DOHH2 (cell line): Measurements from ENCODE around the gene IL10RA.

Source experiments
- H3F3A ChIP-seq: fragments of 200-600 bp; sonication (generic), shearing (Covaris generic); 2 replicates; pipeline ENCODE4 v1.6.0; 2016; ENCODE audit warnings: antibody characterized with exemption, mild to moderate bottlenecking; ENCODE audit not compliant: control insufficient read depth, insufficient read depth
- H3K27ac ChIP-seq: fragments of 200-600 bp; sonication (generic); 2 replicates; pipeline ENCODE4 v1.5.1; 2014; ENCODE audit warnings: low read depth, mild to moderate bottlenecking, low read length, moderate library complexity
- H3K27me3 ChIP-seq: fragments of 200-600 bp; sonication (generic); 2 replicates; pipeline ENCODE4 v1.6.1; 2014; ENCODE audit warnings: mild to moderate bottlenecking, low read length, mixed read lengths; ENCODE audit not compliant: control insufficient read depth
- H3K36me3 ChIP-seq: fragments of 200-600 bp; sonication (generic); 2 replicates; pipeline ENCODE4 v1.6.1; 2014; ENCODE audit warnings: mild to moderate bottlenecking, low read length, moderate library complexity, mixed read lengths; ENCODE audit not compliant: control insufficient read depth
- H3K4me1 ChIP-seq: fragments of 200-600 bp; sonication (generic); 2 replicates; pipeline ENCODE4 v1.6.1; 2014; ENCODE audit warnings: mild to moderate bottlenecking, low read length, mixed read lengths; ENCODE audit not compliant: control insufficient read depth
- H3K4me2 ChIP-seq: fragments of 200-600 bp; sonication (generic); 2 replicates; pipeline ENCODE4 v1.6.0; 2014; ENCODE audit warnings: mild to moderate bottlenecking, low read length, moderate library complexity
- H3K4me3 ChIP-seq: fragments of 200-600 bp; sonication (generic); 2 replicates; pipeline ENCODE4 v1.5.1; 2014; ENCODE audit warnings: mild to moderate bottlenecking, low read length, mixed read lengths
- H3K79me2 ChIP-seq: fragments of 200-600 bp; sonication (generic); 2 replicates; pipeline ENCODE4 v1.6.1; 2014; ENCODE audit warnings: mild to moderate bottlenecking, low read length, mixed read lengths; ENCODE audit not compliant: control insufficient read depth
- H3K9me2 ChIP-seq: fragments of 200-600 bp; sonication (generic); replicated peaks from 2 replicates; pipeline ENCODE4 v1.6.1; 2014; ENCODE audit warnings: mild to moderate bottlenecking, low read length, mixed read lengths; ENCODE audit not compliant: control insufficient read depth
- H3K9me3 ChIP-seq: fragments of 200-600 bp; sonication (generic); 2 replicates; pipeline ENCODE4 v1.6.1; 2014; ENCODE audit warnings: antibody characterized with exemption, low read length, mixed read lengths; ENCODE audit not compliant: control insufficient read depth, insufficient read depth
- H4K20me1 ChIP-seq: fragments of 200-600 bp; sonication (generic); 2 replicates; pipeline ENCODE4 v1.6.0; 2014; ENCODE audit warnings: low read depth, mild to moderate bottlenecking, antibody characterized with exemption, low read length, moderate library complexity; ENCODE audit not compliant: control insufficient read depth, insufficient read depth
- EZH2phosphoT487 ChIP-seq: fragments of 200-600 bp; sonication (generic); IDR thresholded peaks from 2 replicates; pipeline ENCODE4 v1.6.1; 2017; ENCODE audit warnings: borderline replicate concordance, mild to moderate bottlenecking, antibody characterized with exemption, low read length, moderate library complexity, mixed read lengths
- TF ChIP-seq, protein P1 (sequence below): fragments of 200-600 bp; sonication (generic); IDR thresholded peaks from one replicate; pipeline ENCODE4 v1.5.1; 2014; ENCODE audit warnings: antibody characterized with exemption, mild to moderate bottlenecking, low read depth, low read length; ENCODE audit not compliant: poor library complexity, severe bottlenecking

The IL10RA gene

GRCh38 chr11:117978991-117979390, 7.2 kb upstream of the IL10RA start:
- Histone ChIP-seq H4K20me1 (no peaks in the 10 kb centered on the region), H3K27ac (no peak overlapping the region), H3K4me3 (no peak overlapping the region), H3K36me3 (peaks cover 8% of the 10 kb centered on the region; the same call in 1 of the 2 replicates), H3K27me3 (no peaks in the 10 kb centered on the region), H3F3A (peaks cover 4% of the 10 kb centered on the region), H3K9me2 (no peaks in the 10 kb centered on the region), H3K79me2 (no peaks in the 10 kb centered on the region), H3K4me1 (peaks cover 32% of the 10 kb centered on the region), H3K4me2 (peak overlapping the region; percentile 25; the same call in 1 of the 2 replicates), H3K9me3 (peaks cover 1% of the 10 kb centered on the region; the same call in 1 of the 2 replicates)
- no peak for TF ChIP-seq EZH2phosphoT487
- TF ChIP-seq, protein P1, sequence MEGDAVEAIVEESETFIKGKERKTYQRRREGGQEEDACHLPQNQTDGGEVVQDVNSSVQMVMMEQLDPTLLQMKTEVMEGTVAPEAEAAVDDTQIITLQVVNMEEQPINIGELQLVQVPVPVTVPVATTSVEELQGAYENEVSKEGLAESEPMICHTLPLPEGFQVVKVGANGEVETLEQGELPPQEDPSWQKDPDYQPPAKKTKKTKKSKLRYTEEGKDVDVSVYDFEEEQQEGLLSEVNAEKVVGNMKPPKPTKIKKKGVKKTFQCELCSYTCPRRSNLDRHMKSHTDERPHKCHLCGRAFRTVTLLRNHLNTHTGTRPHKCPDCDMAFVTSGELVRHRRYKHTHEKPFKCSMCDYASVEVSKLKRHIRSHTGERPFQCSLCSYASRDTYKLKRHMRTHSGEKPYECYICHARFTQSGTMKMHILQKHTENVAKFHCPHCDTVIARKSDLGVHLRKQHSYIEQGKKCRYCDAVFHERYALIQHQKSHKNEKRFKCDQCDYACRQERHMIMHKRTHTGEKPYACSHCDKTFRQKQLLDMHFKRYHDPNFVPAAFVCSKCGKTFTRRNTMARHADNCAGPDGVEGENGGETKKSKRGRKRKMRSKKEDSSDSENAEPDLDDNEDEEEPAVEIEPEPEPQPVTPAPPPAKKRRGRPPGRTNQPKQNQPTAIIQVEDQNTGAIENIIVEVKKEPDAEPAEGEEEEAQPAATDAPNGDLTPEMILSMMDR, result no peak

GRCh38 chr11:117979481-117980211, 6.5 kb upstream of the IL10RA start:
- Histone ChIP-seq H3F3A (peaks cover 7% of the 10 kb centered on the region), H4K20me1 (no peaks in the 10 kb centered on the region), H3K9me2 (no peaks in the 10 kb centered on the region), H3K79me2 (no peaks in the 10 kb centered on the region), H3K9me3 (peaks cover 4% of the 10 kb centered on the region; the same call in 1 of the 2 replicates), H3K4me1 (peaks cover 35% of the 10 kb centered on the region), H3K27ac (no peak overlapping the region), H3K4me3 (no peak overlapping the region), H3K27me3 (no peaks in the 10 kb centered on the region), H3K36me3 (peaks cover 15% of the 10 kb centered on the region; the same call in 1 of the 2 replicates), H3K4me2 (peak overlapping the region; percentile 25; the same call in 1 of the 2 replicates)
- TF ChIP-seq, protein P1, result no peak
- no peak for TF ChIP-seq EZH2phosphoT487

DNA sequence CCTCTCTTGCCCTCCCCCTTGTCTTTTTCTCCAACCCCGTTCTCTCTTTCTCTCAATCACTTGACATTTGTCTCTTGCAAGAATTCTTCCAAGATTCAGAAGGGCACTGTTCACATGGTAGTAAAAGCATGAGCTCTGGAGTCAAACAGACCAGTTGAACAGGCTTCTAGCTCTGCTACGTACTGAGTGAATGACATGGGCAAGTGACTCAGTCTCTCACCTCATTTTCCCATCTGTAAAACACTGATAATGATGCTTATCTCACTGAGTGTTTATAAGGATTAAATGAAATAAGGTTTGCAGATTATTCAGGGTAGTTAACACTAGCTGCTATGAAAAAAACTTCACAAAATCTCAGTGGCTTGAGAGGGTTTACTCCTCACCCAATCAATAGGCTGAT, 5.9 kb upstream of the IL10RA start:
- no peaks in the 10 kb centered on the region for H3K9me2 ChIP-seq
- H3K4me1 ChIP-seq, result peaks cover 41% of the 10 kb centered on the region
- H3K27me3 ChIP-seq, result no peaks in the 10 kb centered on the region
- no peaks in the 10 kb centered on the region for H4K20me1 ChIP-seq
- no peaks in the 10 kb centered on the region for H3K79me2 ChIP-seq
- no peak overlapping the region for H3K27ac ChIP-seq
- H3K4me3 ChIP-seq, result no peak overlapping the region
- no peak for TF ChIP-seq EZH2phosphoT487
- TF ChIP-seq, protein P1, result no peak
- H3K4me2 ChIP-seq, result no peak overlapping the region
- H3F3A ChIP-seq, result peaks cover 7% of the 10 kb centered on the region
- peaks cover 4% of the 10 kb centered on the region; the same call in 1 of the 2 replicates for H3K9me3 ChIP-seq
- H3K36me3 ChIP-seq, result peaks cover 16% of the 10 kb centered on the region; the same call in 1 of the 2 replicates
